ENCODE measurements around the gene SLCO3A1. TPM values are rescaled to one million over a fixed set of nuclear protein-coding genes. Genes with fewer than 3 reads are reported as not detected.

Gene SLCO3A1
- total RNA-seq, 2 donors from 2014 or later = 21.4 to 27.3 TPM

DNA sequence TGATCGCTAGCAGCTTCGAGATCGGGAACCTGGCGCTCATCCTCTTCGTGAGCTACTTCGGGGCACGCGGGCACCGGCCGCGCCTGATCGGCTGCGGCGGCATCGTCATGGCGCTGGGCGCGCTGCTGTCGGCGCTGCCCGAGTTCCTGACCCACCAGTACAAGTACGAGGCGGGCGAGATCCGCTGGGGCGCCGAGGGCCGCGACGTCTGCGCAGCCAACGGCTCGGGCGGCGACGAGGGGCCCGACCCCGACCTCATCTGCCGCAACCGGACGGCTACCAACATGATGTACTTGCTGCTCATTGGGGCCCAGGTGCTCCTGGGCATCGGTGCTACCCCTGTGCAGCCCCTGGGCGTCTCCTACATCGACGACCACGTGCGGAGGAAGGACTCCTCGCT lies 62.5 kb downstream of the SLCO3A1 start:
- H3K4me1 ChIP-seq = peaks cover 0 to 76% of the 10 kb centered on the region in 2 donors

DNA sequence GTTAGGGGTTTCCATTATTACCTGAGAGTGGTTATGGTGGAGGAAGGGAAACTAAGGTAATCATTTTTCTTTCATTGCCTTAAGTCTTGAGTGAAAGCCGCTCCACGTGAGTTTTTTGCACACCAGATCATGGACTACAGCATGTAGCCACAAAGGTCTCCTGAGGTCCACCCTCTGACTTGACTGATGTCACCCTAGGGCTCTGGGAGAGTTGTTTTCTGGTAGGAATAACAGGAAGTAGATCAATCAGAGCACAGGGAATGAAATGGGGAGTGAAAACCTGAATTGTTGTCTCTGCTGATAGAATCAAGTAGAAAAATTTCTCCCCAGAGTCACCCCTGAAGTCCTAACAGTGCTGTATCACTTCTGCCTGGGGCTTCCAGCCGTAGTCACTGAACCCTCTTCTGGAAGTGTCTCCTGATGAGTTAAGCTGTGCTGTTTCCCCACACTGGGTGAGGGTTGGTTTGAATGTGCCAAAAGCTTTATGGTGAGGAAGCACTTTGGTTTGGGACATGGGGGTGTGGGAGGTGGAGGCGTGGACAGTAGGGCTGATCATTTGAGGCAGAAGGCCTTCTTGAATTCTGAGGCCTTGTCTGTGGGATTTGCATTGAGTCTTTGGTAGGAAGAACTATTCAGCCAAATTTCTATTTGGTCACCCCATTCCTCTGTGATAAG lies 64.3 kb downstream of the SLCO3A1 start:
- no peaks in the 10 kb centered on the region for H3K27me3 ChIP-seq
- TF ChIP-seq, protein P1, sequence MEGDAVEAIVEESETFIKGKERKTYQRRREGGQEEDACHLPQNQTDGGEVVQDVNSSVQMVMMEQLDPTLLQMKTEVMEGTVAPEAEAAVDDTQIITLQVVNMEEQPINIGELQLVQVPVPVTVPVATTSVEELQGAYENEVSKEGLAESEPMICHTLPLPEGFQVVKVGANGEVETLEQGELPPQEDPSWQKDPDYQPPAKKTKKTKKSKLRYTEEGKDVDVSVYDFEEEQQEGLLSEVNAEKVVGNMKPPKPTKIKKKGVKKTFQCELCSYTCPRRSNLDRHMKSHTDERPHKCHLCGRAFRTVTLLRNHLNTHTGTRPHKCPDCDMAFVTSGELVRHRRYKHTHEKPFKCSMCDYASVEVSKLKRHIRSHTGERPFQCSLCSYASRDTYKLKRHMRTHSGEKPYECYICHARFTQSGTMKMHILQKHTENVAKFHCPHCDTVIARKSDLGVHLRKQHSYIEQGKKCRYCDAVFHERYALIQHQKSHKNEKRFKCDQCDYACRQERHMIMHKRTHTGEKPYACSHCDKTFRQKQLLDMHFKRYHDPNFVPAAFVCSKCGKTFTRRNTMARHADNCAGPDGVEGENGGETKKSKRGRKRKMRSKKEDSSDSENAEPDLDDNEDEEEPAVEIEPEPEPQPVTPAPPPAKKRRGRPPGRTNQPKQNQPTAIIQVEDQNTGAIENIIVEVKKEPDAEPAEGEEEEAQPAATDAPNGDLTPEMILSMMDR (IDR thresholded peaks at IDR 0.05) = no peak
- H3K4me3 ChIP-seq = no peak overlapping the region
- H3K27ac ChIP-seq = peak overlapping the region; percentile 74 to 77
- H3K9me3 ChIP-seq = no peaks in the 10 kb centered on the region
- peaks cover 7% of the 10 kb centered on the region for H3K36me3 ChIP-seq
- no peak for DNase-seq (ENCODE audit: low spot score)
- H3K4me1 ChIP-seq = peaks cover 0 to 84% of the 10 kb centered on the region in 2 donors

More for the DNA sequence above, 62.5 kb downstream of the SLCO3A1 start:
- Histone ChIP-seq H3K27ac (no peak overlapping the region), H3K36me3 (peaks cover 7% of the 10 kb centered on the region), H3K9me3 (no peaks in the 10 kb centered on the region), H3K27me3 (no peaks in the 10 kb centered on the region), H3K4me3 (no peak overlapping the region)
- DNase-seq (ENCODE audit: low spot score) = no peak
- TF ChIP-seq, protein P1 (IDR thresholded peaks at IDR 0.05) = no peak

DNA sequence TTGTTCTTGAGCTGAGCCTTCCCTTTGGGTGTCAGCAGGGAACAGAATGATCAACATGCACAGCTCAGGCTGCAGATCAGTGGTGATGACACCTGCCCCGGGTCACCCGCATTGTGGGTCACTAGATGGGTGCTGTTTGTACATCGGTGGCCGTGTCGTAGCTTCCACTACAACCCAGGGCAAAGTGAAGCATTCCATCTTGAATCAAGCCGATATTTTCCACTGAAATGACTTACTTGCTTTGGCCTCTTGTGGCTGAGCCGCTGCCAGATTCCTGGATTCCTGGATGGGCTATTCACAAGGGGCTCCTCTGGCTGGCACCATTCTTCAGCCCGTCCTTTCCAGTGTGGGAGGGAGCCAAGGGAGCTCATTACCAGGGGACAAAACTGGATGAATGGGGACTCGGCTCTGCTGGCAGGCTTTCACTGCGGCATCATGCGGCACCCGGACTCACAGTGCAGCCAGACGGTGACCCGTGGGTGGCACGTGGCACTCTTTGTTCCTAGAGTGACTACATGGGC lies 65.6 kb downstream of the SLCO3A1 start:
- Histone ChIP-seq H3K27me3 (no peaks in the 10 kb centered on the region), H3K27ac (peak overlapping the region; percentile 74 to 77), H3K4me3 (no peak overlapping the region), H3K36me3 (peaks cover 7% of the 10 kb centered on the region), H3K9me3 (no peaks in the 10 kb centered on the region), H3K4me1 (peaks cover 0 to 84% of the 10 kb centered on the region in 2 donors)
- TF ChIP-seq, protein P1 (IDR thresholded peaks at IDR 0.05) = no peak
- peak; percentile 70 for DNase-seq (ENCODE audit: low spot score)

DNA sequence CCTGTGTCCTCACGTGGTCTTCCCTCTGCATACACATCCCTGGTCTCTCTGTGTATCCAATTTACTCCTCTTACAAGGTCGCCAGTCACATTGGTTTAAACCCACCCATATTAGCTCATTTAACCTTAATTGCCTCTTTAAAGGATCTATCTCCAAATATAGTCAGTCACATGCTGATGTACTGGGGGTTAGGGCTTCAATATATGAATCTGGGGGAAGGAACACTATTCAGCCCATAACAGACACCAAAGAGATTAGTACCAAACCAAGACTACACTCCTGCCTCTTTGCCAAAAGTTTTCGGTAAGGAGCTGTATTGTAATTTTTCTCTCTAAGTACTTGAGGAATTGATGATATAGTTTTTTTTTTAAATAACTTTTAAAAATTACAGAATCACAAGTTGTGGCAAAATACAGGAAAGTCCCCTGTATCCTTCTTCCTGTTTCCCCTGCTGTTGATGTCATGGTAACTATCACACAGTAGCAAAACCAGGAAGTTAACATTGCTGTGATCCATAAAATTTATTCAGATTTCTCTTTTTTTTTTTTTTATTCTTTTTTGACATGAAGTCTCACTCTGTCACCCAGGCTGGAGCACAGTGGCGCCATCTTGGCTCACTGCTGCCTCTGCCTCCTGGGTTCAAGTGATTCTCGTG lies 67.8 kb downstream of the SLCO3A1 start:
- peak overlapping the region in 1 of 2 donors; percentile 3 for H3K4me3 ChIP-seq

DNA sequence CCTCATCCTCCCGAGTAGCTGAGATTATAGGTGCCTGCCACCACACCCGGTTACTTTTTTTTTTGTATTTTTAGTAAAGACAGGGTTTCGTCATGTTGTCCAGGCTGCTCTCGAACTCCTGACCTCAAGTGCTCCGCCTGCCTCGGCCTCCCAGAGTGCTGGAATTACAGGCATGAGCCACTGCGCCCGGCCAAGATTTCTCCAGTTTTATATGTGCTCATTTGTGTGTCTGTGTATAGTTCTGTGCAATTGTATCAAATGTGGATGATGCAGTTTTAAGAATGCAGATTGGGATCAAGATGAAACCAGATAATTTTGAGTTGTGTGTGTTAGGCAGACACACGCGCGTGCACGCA lies 68.3 kb downstream of the SLCO3A1 start:
- Histone ChIP-seq H3K27me3 (no peaks in the 10 kb centered on the region), H3K27ac (peak overlapping the region; percentile 74 to 77), H3K9me3 (no peaks in the 10 kb centered on the region), H3K36me3 (no peaks in the 10 kb centered on the region), H3K4me3 (peak overlapping the region in 1 of 2 donors; percentile 3), H3K4me1 (peaks cover 0 to 93% of the 10 kb centered on the region in 2 donors)
- TF ChIP-seq, protein P1 (IDR thresholded peaks at IDR 0.05) = no peak
- DNase-seq (ENCODE audit: low spot score) = no peak

More for the DNA sequence above, 67.8 kb downstream of the SLCO3A1 start:
- TF ChIP-seq, protein P1 (IDR thresholded peaks at IDR 0.05) = no peak
- Histone ChIP-seq H3K27me3 (no peaks in the 10 kb centered on the region), H3K27ac (peak overlapping the region; percentile 74 to 77), H3K36me3 (peaks cover 4% of the 10 kb centered on the region), H3K4me1 (peaks cover 0 to 88% of the 10 kb centered on the region in 2 donors), H3K9me3 (no peaks in the 10 kb centered on the region)
- no peak for DNase-seq (ENCODE audit: low spot score)
